Mucosa of descending colon (tissue), 3 donors: ENCODE measurements around the gene TLE4. TPM values are rescaled to one million over a fixed set of nuclear protein-coding genes. Genes with fewer than 3 reads are reported as not detected.

Experiments
- ATAC-seq: fragments of 200-7000 bp; cut with Tn5 transposase; one replicate; pipeline ENCODE4 v1.9.1; 2020; ENCODE audit warnings: mild to moderate bottlenecking, moderate library complexity
- DNase-seq, 3 donors: peaks; one replicate each; pipeline ENCODE4 v3.0.0-alpha.2; 2020
- H3K36me3 ChIP-seq: fragments of 200-600 bp; one replicate; pipeline ENCODE4 v1.8.0; 2021; ENCODE audit warnings: low read depth, mild to moderate bottlenecking
- H3K4me1 ChIP-seq: fragments of 200-600 bp; one replicate; pipeline ENCODE4 v1.8.0; 2021; ENCODE audit warnings: low read depth, mild to moderate bottlenecking
- H3K4me3 ChIP-seq: fragments of 200-600 bp; one replicate; pipeline ENCODE4 v1.8.0; 2021; ENCODE audit warnings: mild to moderate bottlenecking
- H3K9me3 ChIP-seq: fragments of 200-600 bp; one replicate; pipeline ENCODE4 v1.8.0; 2021; ENCODE audit warnings: mild to moderate bottlenecking
- intact Hi-C, 2 donors: fragments of 100-400 bp; cut with DNase I in 1 of 2; cut with micrococcal nuclease in 1 of 2; formaldehyde crosslinking; loops; one replicate each; pipeline versions ENCODE4 v1.11.0 to v1.11.1; 2022; cut with DNase I, micrococcal nuclease
- total RNA-seq, 3 donors: library from RNA; stranded (reverse); fragmentation: NEBNext Ultra II Directional in 2 of 3; extraction: Animal tissue kit (Norgen Biotek cat#: 25700) in 2 of 3; gene quantifications; one replicate each; pipeline versions ENCODE4 v1.2.1 to v1.2.4, GENCODE V29; 2021 to 2023
- TF ChIP-seq, protein P1 (sequence below): fragments of 200-600 bp; IDR thresholded peaks from one replicate; pipeline ENCODE4 v1.8.0; 2022; ENCODE audit warnings: antibody characterized with exemption, mild to moderate bottlenecking
- donor health status: DM: no; HTN: no; CAD: no; lungs with moderate emphysema.
- donor health status: DM: no; HTN: no; CAD: no.
- donor health status: DM: no; HTN: yes; CAD: no.

The TLE4 gene
- total RNA-seq, 3 donors from 2014 or later, result 23.9 to 38.4 (median 29.8) TPM

DNA sequence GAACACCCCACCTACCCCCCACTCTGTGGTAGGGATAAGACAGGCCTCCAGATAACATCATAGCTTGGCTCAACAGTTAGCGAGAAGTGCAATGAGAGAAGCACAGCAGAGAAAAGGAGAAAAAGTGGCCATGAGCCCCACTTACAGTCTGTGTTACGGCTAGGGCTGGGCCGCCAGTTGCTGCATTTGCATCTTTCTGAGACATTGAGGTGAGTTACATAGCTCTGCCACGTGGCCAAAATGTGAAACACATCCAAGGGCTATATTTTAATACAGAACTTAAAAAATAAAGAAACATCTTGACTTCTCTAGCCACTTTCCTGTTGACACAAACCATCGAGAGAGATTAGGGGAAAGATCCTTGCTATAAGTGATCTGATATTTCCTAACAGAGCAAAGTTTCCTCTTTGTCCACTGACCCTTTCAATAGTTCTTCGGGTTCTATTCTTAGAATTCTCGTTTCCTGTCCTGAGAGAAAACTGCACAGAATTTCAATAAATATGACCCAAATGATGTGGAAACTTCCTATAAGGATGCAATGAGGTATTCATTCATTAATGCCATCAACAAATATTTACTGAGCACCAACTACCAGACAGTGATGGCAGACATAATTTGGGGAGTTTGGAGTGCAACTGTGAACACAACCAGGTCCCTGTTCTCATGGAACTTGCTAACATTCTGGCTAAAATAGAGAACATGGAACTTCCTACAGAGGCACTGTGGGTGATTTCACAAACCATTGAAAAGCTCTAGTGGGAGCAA, 3.2 kb upstream of the TLE4 start:
- Histone ChIP-seq H3K4me3 (no peak overlapping the region), H3K36me3 (no peaks in the 10 kb centered on the region), H3K9me3 (no peaks in the 10 kb centered on the region), H3K4me1 (no peaks in the 10 kb centered on the region)
- no peak for ATAC-seq
- no peak for DNase-seq
- TF ChIP-seq, protein P1, sequence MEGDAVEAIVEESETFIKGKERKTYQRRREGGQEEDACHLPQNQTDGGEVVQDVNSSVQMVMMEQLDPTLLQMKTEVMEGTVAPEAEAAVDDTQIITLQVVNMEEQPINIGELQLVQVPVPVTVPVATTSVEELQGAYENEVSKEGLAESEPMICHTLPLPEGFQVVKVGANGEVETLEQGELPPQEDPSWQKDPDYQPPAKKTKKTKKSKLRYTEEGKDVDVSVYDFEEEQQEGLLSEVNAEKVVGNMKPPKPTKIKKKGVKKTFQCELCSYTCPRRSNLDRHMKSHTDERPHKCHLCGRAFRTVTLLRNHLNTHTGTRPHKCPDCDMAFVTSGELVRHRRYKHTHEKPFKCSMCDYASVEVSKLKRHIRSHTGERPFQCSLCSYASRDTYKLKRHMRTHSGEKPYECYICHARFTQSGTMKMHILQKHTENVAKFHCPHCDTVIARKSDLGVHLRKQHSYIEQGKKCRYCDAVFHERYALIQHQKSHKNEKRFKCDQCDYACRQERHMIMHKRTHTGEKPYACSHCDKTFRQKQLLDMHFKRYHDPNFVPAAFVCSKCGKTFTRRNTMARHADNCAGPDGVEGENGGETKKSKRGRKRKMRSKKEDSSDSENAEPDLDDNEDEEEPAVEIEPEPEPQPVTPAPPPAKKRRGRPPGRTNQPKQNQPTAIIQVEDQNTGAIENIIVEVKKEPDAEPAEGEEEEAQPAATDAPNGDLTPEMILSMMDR, result no peak
- intact Hi-C loops, result no loop called here

DNA sequence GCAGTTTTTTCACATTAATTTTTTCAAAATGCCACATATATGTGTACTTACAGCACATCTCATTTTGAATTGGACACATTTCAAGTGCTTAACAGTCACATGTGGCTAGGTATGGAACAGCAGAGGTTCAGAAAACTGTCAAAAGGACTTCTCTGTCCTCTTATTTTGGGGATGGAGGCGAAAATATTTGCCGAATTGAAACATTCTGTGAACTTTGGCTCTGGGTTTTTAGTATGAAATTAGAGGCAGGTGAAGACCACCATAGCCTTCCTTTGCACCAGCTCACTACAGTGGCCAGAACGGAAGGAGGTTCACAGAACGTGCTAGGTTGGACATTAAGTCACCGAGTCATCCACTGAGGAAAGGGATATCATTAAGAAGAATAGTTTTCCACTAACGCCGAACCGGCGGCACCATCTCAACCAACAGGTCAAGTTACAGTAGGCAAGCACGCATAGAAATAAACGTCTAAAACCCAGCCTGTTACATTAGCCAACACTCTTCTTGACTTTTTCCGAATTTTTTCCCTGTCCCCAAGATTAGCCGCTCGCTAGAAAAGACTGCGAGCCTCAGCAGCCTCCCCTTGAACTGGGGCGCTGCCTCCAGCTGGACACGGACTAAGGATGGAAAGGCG, 1.8 kb upstream of the TLE4 start:
- no peak overlapping the region for H3K4me3 ChIP-seq
- H3K9me3 ChIP-seq, result no peaks in the 10 kb centered on the region
- no peaks in the 10 kb centered on the region for H3K4me1 ChIP-seq
- H3K36me3 ChIP-seq, result no peaks in the 10 kb centered on the region
- DNase-seq (no peak), ATAC-seq (no peak)
- intact Hi-C loops, result no loop called here
- TF ChIP-seq, protein P1, result no peak

DNA sequence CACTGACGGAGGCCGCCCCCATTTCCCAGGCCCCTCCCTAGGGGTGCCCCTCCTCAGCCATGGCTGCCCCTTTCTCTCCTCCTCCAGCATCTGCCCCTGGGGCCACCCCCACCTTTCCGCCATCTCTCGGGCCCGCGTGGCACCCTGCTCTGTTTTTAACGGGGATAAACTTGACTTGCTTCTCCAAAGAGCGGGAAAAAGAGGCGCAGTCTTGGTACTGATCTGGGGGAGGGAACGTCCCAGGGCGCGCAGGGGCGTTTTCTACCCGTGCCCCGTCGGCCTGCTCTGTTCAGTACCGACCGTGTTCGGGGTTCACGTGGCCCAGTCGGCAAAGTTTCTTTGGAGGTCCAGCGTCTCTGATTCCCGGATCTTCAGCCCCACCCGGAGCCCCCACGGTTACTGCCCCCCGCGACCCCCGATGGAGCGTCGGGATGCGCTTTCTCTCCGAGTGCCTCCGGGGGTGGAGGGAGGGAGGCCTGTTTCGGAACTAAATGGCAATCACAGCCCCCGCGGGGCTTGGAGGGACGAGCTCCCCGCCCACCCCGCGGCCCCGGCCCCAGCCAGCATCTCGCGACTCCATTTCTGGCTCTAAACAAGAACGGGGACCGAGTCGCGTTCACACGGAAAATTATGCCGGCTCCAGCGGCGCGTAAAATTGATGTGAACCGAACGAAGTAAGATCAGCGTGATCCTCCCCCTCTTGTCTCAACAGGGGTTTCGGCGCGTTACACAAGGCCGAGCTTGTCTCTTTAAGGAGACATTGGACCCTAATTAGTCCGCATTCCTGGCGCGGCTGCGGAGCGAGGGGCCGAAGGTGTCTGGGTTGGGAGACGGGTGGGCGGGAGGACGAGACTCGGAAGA, 1.1 kb upstream of the TLE4 start:
- ATAC-seq, result no peak
- intact Hi-C loops, result no loop called here
- H3K36me3 ChIP-seq, result no peaks in the 10 kb centered on the region

DNA sequence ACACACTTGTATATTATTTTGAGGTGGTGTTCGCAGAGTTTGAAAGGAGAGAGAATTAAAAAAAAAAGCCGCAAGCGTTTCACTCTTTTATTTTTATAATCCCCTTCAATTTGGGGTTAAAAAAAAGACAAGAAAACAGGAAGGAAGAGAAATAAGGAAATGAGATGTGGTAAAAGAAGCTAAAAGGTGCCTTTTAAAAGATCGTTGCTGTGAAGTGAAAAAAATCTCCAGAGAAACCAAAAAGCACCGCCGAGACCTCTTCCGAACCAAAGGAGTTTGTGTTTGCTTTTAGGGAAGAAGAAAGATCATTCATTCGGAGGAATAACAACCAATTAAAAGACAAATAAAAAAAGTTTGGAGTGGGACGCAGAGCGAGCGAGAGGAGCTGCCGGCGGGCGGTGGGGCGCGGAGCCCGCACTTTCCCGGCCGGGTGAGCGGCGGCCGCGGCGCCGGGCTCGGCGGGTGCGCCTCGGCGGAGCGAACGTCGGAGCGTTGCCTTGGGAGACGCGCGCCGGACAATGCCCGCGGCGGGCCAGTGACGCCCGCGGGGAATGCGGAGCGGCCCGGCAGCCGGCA, 355 bp downstream of the TLE4 start:
- Histone ChIP-seq H3K36me3 (no peaks in the 10 kb centered on the region), H3K4me3 (peak overlapping the region; percentile 96), H3K9me3 (no peaks in the 10 kb centered on the region), H3K4me1 (no peaks in the 10 kb centered on the region)
- ATAC-seq (peak; percentile 8), DNase-seq (peak in 2 of 3 donors; percentile 35 to 62)
- TF ChIP-seq, protein P1, result no peak
- intact Hi-C loops, result no loop called here

More for the DNA sequence above, 1.1 kb upstream of the TLE4 start:
- peak overlapping the region; percentile 96 for H3K4me3 ChIP-seq
- TF ChIP-seq, protein P1, result no peak
- peak; percentile 36 to 69 (median 57) for DNase-seq
- H3K9me3 ChIP-seq, result no peaks in the 10 kb centered on the region
- H3K4me1 ChIP-seq, result no peaks in the 10 kb centered on the region

DNA sequence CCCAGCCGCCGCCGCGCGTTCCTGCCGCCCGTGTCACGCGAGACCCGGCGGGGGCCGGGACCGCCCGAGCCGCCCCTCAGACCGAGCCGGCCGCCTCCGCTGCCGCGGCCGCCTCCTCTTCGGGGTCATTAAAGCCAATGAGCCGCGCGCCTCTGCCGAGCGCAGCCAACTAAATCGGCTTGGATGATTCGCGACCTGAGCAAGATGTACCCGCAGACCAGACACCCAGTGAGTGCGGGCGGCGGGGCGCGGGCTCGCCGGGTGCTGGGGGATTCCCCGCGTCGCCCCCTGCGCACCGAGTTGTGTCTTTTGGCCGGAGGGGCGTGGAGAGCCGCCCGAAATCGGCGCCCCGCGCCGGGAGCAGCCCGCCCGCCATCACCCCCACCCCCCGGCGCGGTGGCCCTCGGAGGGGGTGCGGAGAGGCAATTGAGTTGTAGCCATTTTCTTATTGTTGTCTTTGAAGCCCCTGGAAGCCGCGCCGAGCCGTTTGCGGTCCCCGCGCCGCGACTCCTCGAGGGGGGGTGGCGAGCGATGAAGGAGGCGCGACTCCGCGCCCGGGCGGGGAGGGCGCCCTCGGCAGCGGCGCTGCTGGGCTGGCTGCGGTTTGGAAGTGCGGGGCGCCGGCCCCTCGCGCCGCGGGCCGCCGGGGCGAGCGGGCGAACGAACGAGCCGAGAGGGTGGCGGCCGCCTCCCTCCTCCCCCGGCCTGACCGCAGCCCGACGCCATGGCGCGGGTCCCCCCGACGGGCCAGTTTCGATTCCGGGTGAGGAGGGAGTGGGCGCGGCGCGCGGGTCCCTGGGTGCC, 1.0 kb downstream of the TLE4 start:
- DNase-seq (peak; percentile 61 to 76 (median 72)), ATAC-seq (no peak)
- Histone ChIP-seq H3K4me1 (no peaks in the 10 kb centered on the region), H3K36me3 (no peaks in the 10 kb centered on the region), H3K4me3 (peak overlapping the region; percentile 96), H3K9me3 (no peaks in the 10 kb centered on the region)
- intact Hi-C loops, result no loop called here
- TF ChIP-seq, protein P1, result no peak
